ENCODE results near the gene OPRL1. TPM values are rescaled to one million over a fixed set of nuclear protein-coding genes. Genes with fewer than 3 reads are reported as not detected.
A peak's percentile ranks its signal among the peaks of the same experiment; 100 is the strongest.

OPRL1 gene
- total and polyA plus RNA-seq, 2 donors (not counting 1 experiment from before 2014, with no cell fraction given) = 3.5 to 6.2 TPM

- Mint-ChIP-seq H3K27ac (no peak overlapping the region), H3K4me1 (peaks cover 50% of the 10 kb centered on the region), H3K4me3 (no peak overlapping the region), H3K9me3 (ENCODE audit: insufficient read depth) (no peaks in the 10 kb centered on the region), H3K27me3 (no peaks in the 10 kb centered on the region)
- no peaks in the 10 kb centered on the region for H4K20me1 ChIP-seq (ENCODE audit: control insufficient read depth, insufficient read depth, low read length, poor library complexity, severe bottlenecking)
- POLR2A ChIA-PET = no interaction called here
- no peak overlapping the region for H2AFZ ChIP-seq (ENCODE audit: insufficient read depth, low read depth, low read length, poor library complexity, severe bottlenecking)
- intact Hi-C loops (cut with micrococcal nuclease) = loop anchor here (5.0 kb wide), 1 partner anchor 68 kb away; the partner anchor contains the start of gene C20orf204
- no peaks in the 10 kb centered on the region for H3K36me3 ChIP-seq (replicated peaks in 1 of 2; ENCODE audit: control extremely low read depth in 1 of 2, control insufficient read depth in 1 of 2, extremely low read depth in 1 of 2, insufficient read depth in 2 of 2, low read length in 1 of 2)
- no peak overlapping the region for H3K9ac ChIP-seq (ENCODE audit: low read length)
- 94% methylated on average over 23 of the region's 25 CpGs for WGBS (ENCODE audit: insufficient coverage)
- H3K9me3 ChIP-seq (ENCODE audit: control extremely low read depth in 1 of 3, control insufficient read depth in 2 of 3, insufficient read depth in 1 of 3, low read length in 2 of 3) = no peaks in the 10 kb centered on the region
- ATAC-seq (ENCODE audit: low read depth) (no peak), DNase-seq (no peak)
- peaks cover 41 to 59% of the 10 kb centered on the region in 2 donors for H3K4me1 ChIP-seq (ENCODE audit: control insufficient read depth in 2 of 2, insufficient read depth in 2 of 2, low read length in 2 of 2)
- TF ChIP-seq EZH2 (IDR thresholded peaks at IDR 0.05; ENCODE audit: borderline replicate concordance, insufficient read depth, low read depth, low read length, poor library complexity, severe bottlenecking) = no peak
- TF ChIP-seq, protein P1, sequence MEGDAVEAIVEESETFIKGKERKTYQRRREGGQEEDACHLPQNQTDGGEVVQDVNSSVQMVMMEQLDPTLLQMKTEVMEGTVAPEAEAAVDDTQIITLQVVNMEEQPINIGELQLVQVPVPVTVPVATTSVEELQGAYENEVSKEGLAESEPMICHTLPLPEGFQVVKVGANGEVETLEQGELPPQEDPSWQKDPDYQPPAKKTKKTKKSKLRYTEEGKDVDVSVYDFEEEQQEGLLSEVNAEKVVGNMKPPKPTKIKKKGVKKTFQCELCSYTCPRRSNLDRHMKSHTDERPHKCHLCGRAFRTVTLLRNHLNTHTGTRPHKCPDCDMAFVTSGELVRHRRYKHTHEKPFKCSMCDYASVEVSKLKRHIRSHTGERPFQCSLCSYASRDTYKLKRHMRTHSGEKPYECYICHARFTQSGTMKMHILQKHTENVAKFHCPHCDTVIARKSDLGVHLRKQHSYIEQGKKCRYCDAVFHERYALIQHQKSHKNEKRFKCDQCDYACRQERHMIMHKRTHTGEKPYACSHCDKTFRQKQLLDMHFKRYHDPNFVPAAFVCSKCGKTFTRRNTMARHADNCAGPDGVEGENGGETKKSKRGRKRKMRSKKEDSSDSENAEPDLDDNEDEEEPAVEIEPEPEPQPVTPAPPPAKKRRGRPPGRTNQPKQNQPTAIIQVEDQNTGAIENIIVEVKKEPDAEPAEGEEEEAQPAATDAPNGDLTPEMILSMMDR (IDR thresholded peaks at IDR 0.05) = no peak
- H3K27ac ChIP-seq (ENCODE audit: low read length in 2 of 2) = no peak overlapping the region
- CTCF ChIA-PET = no interaction called here
- H3K27me3 ChIP-seq (replicated peaks in 1 of 4; ENCODE audit: control extremely low read depth in 1 of 4, control insufficient read depth in 3 of 4, insufficient read depth in 4 of 4, low read length in 3 of 4) = peaks cover 0 to 24% (median 5%) of the 10 kb centered on the region in 4 experiments
- no peak overlapping the region for H3K4me3 ChIP-seq (ENCODE audit: control extremely low read depth in 1 of 5, extremely low read depth in 1 of 5, insufficient read depth in 1 of 5, low read depth in 2 of 5, low read length in 4 of 5)
- H3K79me2 ChIP-seq (ENCODE audit: control insufficient read depth, insufficient read depth, low read length) = peaks cover 5% of the 10 kb centered on the region
- H3K4me2 ChIP-seq (replicated peaks; ENCODE audit: low read depth, low read length, poor library complexity, severe bottlenecking) = no peak overlapping the region
Observed at GRCh38 chr20:64104667-64105451, 25.0 kb downstream of the OPRL1 start.

GRCh38 chr20:64105846-64106434 lies 26.1 kb downstream of the OPRL1 start:
- WGBS (ENCODE audit: insufficient coverage) = 96% methylated on average over 39 of the region's 39 CpGs
- Histone ChIP-seq H2AFZ (ENCODE audit: insufficient read depth, low read depth, low read length, poor library complexity, severe bottlenecking) (no peak overlapping the region), H3K4me2 (replicated peaks; ENCODE audit: low read depth, low read length, poor library complexity, severe bottlenecking) (no peak overlapping the region), H3K4me3 (ENCODE audit: control extremely low read depth in 1 of 5, extremely low read depth in 1 of 5, insufficient read depth in 1 of 5, low read depth in 2 of 5, low read length in 4 of 5) (no peak overlapping the region), H3K9me3 (ENCODE audit: control extremely low read depth in 1 of 3, control insufficient read depth in 2 of 3, insufficient read depth in 1 of 3, low read length in 2 of 3) (no peaks in the 10 kb centered on the region), H4K20me1 (ENCODE audit: control insufficient read depth, insufficient read depth, low read length, poor library complexity, severe bottlenecking) (no peaks in the 10 kb centered on the region), H3K36me3 (replicated peaks in 1 of 2; ENCODE audit: control extremely low read depth in 1 of 2, control insufficient read depth in 1 of 2, extremely low read depth in 1 of 2, insufficient read depth in 2 of 2, low read length in 1 of 2) (no peaks in the 10 kb centered on the region), H3K27me3 (replicated peaks in 1 of 4; ENCODE audit: control extremely low read depth in 1 of 4, control insufficient read depth in 3 of 4, insufficient read depth in 4 of 4, low read length in 3 of 4) (peaks cover 0 to 24% (median 5%) of the 10 kb centered on the region in 4 experiments), H3K27ac (ENCODE audit: low read length in 2 of 2) (no peak overlapping the region), H3K9ac (ENCODE audit: low read length) (no peak overlapping the region), H3K79me2 (ENCODE audit: control insufficient read depth, insufficient read depth, low read length) (peaks cover 5% of the 10 kb centered on the region), H3K4me1 (ENCODE audit: control insufficient read depth in 2 of 2, insufficient read depth in 2 of 2, low read length in 2 of 2) (peaks cover 30 to 49% of the 10 kb centered on the region in 2 donors)
- H3K4me1 Mint-ChIP-seq = peaks cover 40% of the 10 kb centered on the region
- ChIA-PET POLR2A (interaction anchor here (0.6 kb wide), 1 partner anchor 31 kb away, joined by 4 read pairs; no protein-coding TSS in a partner anchor), CTCF (interaction anchor here (0.8 kb wide), 2 partner anchors 12 to 14 kb away, joined by 3 to 4 read pairs; no protein-coding TSS in a partner anchor)
- no peak for ATAC-seq (ENCODE audit: low read depth)
- intact Hi-C loops (cut with micrococcal nuclease) = no loop called here
- peak overlapping the region; percentile 50 for H3K27ac Mint-ChIP-seq
- no peaks in the 10 kb centered on the region for H3K9me3 Mint-ChIP-seq (ENCODE audit: insufficient read depth)
- no peaks in the 10 kb centered on the region for H3K27me3 Mint-ChIP-seq
- no peak for DNase-seq
- TF ChIP-seq EZH2 (IDR thresholded peaks at IDR 0.05; ENCODE audit: borderline replicate concordance, insufficient read depth, low read depth, low read length, poor library complexity, severe bottlenecking) = no peak
- TF ChIP-seq, protein P1 (IDR thresholded peaks at IDR 0.05) = no peak
- no peak overlapping the region for H3K4me3 Mint-ChIP-seq

Data from B cell (primary cell).